ENCODE measurements around the gene ZSWIM5. TPM values are rescaled to one million over a fixed set of nuclear protein-coding genes. Genes with fewer than 3 reads are reported as not detected.
A peak's percentile ranks its signal among the peaks of the same experiment; 100 is the strongest.

Gene ZSWIM5
- total and polyA plus RNA-seq, 2 of the 8 experiments (the other 6 are each of a cell fraction or from before 2014, with no cell fraction given): 2.5 to 3.9 TPM

- ChIA-PET CTCF (ENCODE audit: partially characterized antibody) (interaction anchor here (1.2 to 1.9 kb wide), 2 partner anchors 9 to 208 kb away, joined by 3 to 7 read pairs; no protein-coding TSS in a partner anchor), POLR2A (ENCODE audit: partially characterized antibody) (interaction anchor here (0.9 kb wide), 2 partner anchors 10 to 225 kb away, joined by 3 read pairs; partner anchors contain the start of genes HECTD3 and RPS8)
- Histone ChIP-seq H2BK120ac (replicated peaks; ENCODE audit: low read depth, low read length) (no peak overlapping the region), H2BK20ac (ENCODE audit: low read length) (no peak overlapping the region), H3K79me2 (ENCODE audit: control insufficient read depth in 1 of 2, insufficient read depth in 2 of 2, low read length in 2 of 2) (no peaks in the 10 kb centered on the region), H3K9me3 (ENCODE audit: insufficient read depth in 2 of 2, low read depth in 1 of 2, low read length in 1 of 2) (no peaks in the 10 kb centered on the region), H3K27ac (ENCODE audit: low read depth, low read length) (no peak overlapping the region), H3K4ac (replicated peaks; ENCODE audit: insufficient read length, low read depth, low read length) (no peak overlapping the region), H2AK5ac (ENCODE audit: low read depth, low read length) (no peak overlapping the region), H3K23me2 (ENCODE audit: low read depth, low read length) (no peaks in the 10 kb centered on the region), H3K4me1 (replicated peaks in 1 of 4; ENCODE audit: control insufficient read depth in 3 of 4, insufficient read depth in 4 of 4, low read length in 3 of 4) (no peaks in the 10 kb centered on the region), H4K20me1 (replicated peaks in 1 of 2; ENCODE audit: control insufficient read depth in 1 of 2, insufficient read depth in 2 of 2, low read length in 2 of 2) (peaks cover 0 to 6% of the 10 kb centered on the region in 2 experiments), H3K14ac (ENCODE audit: insufficient read length) (no peak overlapping the region), H3K56ac (replicated peaks; ENCODE audit: insufficient read length, low read depth, low read length) (no peak overlapping the region), H3K27me3 (replicated peaks in 1 of 4; ENCODE audit: control insufficient read depth in 3 of 4, extremely low read depth in 1 of 4, insufficient read depth in 3 of 4, low read length in 3 of 4) (no peaks in the 10 kb centered on the region), H3K9ac (replicated peaks in 1 of 4; ENCODE audit: extremely low read depth in 1 of 4, low read depth in 3 of 4, low read length in 3 of 4) (no peak overlapping the region), H4K5ac (ENCODE audit: insufficient read length, low read depth, low read length) (no peak overlapping the region), H3K79me1 (ENCODE audit: low read depth, low read length) (no peaks in the 10 kb centered on the region), H4K8ac (ENCODE audit: extremely low read depth, insufficient read depth, low read length) (no peak overlapping the region), H4K91ac (replicated peaks; ENCODE audit: insufficient read length, low read length) (no peak overlapping the region), H2BK5ac (ENCODE audit: low read depth, low read length) (no peak overlapping the region), H2AFZ (ENCODE audit: low read length) (no peak overlapping the region), H3K4me3 (ENCODE audit: extremely low read depth in 1 of 4, insufficient read depth in 2 of 4, low read depth in 3 of 4, low read length in 4 of 4) (no peak overlapping the region), H3K36me3 (ENCODE audit: control insufficient read depth in 2 of 4, insufficient read depth in 4 of 4, low read length in 3 of 4) (peaks cover 5 to 26% (median 12%) of the 10 kb centered on the region in 4 experiments; a peak in 6 of 8 replicates), H2BK12ac (ENCODE audit: low read depth, low read length) (no peak overlapping the region), H3K4me2 (ENCODE audit: insufficient read depth in 1 of 2, low read depth in 2 of 2, low read length in 2 of 2) (no peak overlapping the region), H3K23ac (ENCODE audit: insufficient read length) (no peak overlapping the region), H2BK15ac (ENCODE audit: low read length) (no peak overlapping the region), H3K18ac (ENCODE audit: extremely low read depth, low read length) (no peak overlapping the region)
- WGBS, 2 experiments (ENCODE audit: extremely low coverage in 1 of 2, insufficient coverage in 1 of 2, insufficient read length in 1 of 2, insufficient replicate concordance in 2 of 2, low coverage in 1 of 2, low lambda C conversion rate in 2 of 2, missing lambda C conversion rate in 1 of 2): 90% methylated on average over 7 of the region's 7 CpGs; no CpG with 5 or more reads in 1 of the 2 experiments
- TF ChIP-seq CTCF (IDR thresholded peaks at IDR 0.05; ENCODE audit: control extremely low read depth in 1 of 3, insufficient read depth in 1 of 3, low read depth in 1 of 3, low read length in 3 of 3) (peak in 1 of 3 experiments; percentile 5; a peak in 1 of 4 replicates), RAD21 (IDR thresholded peaks at IDR 0.05 in 1 of 2, conservative IDR thresholded peaks at IDR 0.05 in 1 of 2; ENCODE audit: low read depth in 2 of 2, low read length in 2 of 2) (no peak)
- DNase-seq (ENCODE audit: low read depth in 1 of 2, low spot score in 2 of 2) (no peak), FAIRE-seq (no peak)
Observed at GRCh38 chr1:45001011-45001481, 205.4 kb downstream of the ZSWIM5 start.
